Germinal center (tissue), 1 donor: Measurements from ENCODE around the gene LHFPL6.

Source experiments
- DNase-seq: peaks from one replicate; pipeline ENCODE4 v3.0.0; 2012; ENCODE audit warnings: mixed read lengths, low spot score

The LHFPL6 gene

GRCh38 chr13:39410964-39411363 lies 192.0 kb downstream of the LHFPL6 start:
- no peak for DNase-seq

- DNase-seq: no peak
These were observed 192.7 kb downstream of the LHFPL6 start for GRCh38 chr13:39410096-39410901.

GRCh38 chr13:39408512-39408911 lies 194.5 kb downstream of the LHFPL6 start:
- no peak for DNase-seq

GRCh38 chr13:39407786-39408185 lies 195.2 kb downstream of the LHFPL6 start:
- DNase-seq: no peak

- no peak for DNase-seq
These were observed 195.9 kb downstream of the LHFPL6 start for GRCh38 chr13:39407138-39407537.

GRCh38 chr13:39406688-39407087 lies 196.3 kb downstream of the LHFPL6 start:
- peak; percentile 5 for DNase-seq

- no peak for DNase-seq
These were observed 197.3 kb downstream of the LHFPL6 start for GRCh38 chr13:39405596-39406205.

GRCh38 chr13:39405107-39405506 lies 197.9 kb downstream of the LHFPL6 start:
- DNase-seq: no peak

- DNase-seq: no peak
These were observed 199.9 kb downstream of the LHFPL6 start for GRCh38 chr13:39403106-39403505.

- no peak for DNase-seq
These were observed 200.6 kb downstream of the LHFPL6 start for GRCh38 chr13:39402221-39402970.

GRCh38 chr13:39401756-39402155 lies 201.2 kb downstream of the LHFPL6 start:
- DNase-seq: no peak

GRCh38 chr13:39401046-39401705 lies 201.8 kb downstream of the LHFPL6 start:
- DNase-seq: no peak

GRCh38 chr13:39399102-39399501 lies 203.9 kb downstream of the LHFPL6 start:
- no peak for DNase-seq

GRCh38 chr13:39397896-39398265 lies 205.1 kb downstream of the LHFPL6 start:
- DNase-seq: no peak

- no peak for DNase-seq
These were observed 205.6 kb downstream of the LHFPL6 start for GRCh38 chr13:39397226-39397895.

GRCh38 chr13:39394796-39395678 lies 208.0 kb downstream of the LHFPL6 start:
- DNase-seq: no peak

- DNase-seq: no peak
These were observed 211.2 kb downstream of the LHFPL6 start for GRCh38 chr13:39391761-39392160.

- no peak for DNase-seq
These were observed 214.0 kb downstream of the LHFPL6 start for GRCh38 chr13:39389013-39389412.

- no peak for DNase-seq
These were observed 217.3 kb downstream of the LHFPL6 start for GRCh38 chr13:39385621-39386231.

GRCh38 chr13:39385154-39385553 lies 217.8 kb downstream of the LHFPL6 start:
- DNase-seq: no peak
